GM18861 (cell line): ENCODE measurements around the gene GPR162.

ENCODE experiments used
- ATAC-seq: cut with Tn5 transposase; IDR thresholded peaks from one replicate; pipeline ENCODE4 v1.9.1; 2021; ENCODE audit not compliant: unreplicated experiment

GPR162 gene

DNA sequence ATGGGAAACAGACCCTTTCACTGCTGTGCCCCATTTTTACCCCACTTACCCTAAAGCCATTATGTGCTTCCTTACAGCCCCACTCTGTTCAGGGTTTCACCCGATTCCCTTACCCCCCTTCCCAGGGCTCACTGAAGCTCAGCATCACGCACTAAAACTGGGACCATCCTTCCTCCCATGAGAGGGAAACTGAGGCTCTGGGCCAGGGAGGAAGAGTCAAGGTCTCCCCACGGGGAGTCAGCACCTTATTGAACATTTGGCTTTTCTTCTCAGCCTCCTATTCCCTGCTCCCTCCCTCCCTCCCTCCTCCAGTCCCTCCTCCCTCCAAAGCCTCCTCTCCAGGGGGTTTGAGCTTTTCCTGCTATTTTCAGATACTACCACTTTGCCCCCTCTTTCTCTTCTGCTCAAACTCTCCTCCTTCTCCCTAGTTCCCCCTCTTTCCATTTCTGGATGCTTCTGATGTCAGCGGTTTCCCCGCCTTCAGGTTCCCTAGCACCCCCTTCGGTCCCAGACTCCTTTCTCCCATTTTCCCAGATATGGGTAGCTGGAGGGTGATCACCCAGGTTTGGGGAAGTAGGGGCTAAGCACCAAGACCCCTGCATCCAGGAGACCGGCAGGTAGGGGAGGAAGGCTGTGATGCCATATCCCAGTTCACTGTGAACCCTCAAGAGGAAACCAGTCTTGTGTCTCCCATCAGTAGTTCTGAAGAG, 960 bp downstream of the GPR162 start:
- no peak for ATAC-seq

GRCh38 chr12:6823182-6824084, 1.8 kb downstream of the GPR162 start:
- no peak for ATAC-seq

- ATAC-seq = no peak
These were observed 2.6 kb downstream of the GPR162 start for GRCh38 chr12:6824085-6824775.

GRCh38 chr12:6824901-6825381, 3.3 kb downstream of the GPR162 start:
- ATAC-seq = no peak

GRCh38 chr12:6825398-6826124, 3.9 kb downstream of the GPR162 start:
- no peak for ATAC-seq

DNA sequence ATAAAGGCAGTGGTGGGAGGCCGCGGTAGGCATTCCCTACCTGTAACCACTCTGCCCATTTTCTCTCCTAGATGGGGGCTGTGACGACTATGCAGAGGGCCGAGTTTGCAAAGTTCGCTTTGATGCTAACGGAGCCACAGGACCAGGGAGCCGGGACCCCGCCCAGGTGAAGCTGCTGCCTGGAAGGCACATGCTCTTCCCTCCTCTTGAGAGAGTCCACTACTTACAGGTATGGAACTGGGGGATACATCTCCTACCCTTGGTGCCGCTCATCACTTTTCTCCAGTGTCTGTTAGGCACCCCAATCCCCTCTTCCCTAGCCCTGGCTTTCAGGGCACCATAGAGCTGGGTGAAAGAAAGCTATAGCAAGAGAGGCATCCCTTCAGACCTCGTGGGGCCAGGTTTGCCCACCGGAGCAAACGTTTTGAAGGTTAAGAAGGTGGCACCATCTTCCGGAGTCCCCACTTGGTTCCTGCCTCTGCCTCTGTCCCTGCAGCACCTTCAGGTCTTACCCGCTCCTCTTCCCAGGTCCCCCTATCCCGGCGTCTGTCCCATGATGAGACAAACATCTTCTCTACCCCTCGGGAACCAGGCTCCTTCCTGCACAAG, 4.6 kb downstream of the GPR162 start:
- ATAC-seq = no peak

GRCh38 chr12:6826734-6827436, 5.3 kb downstream of the GPR162 start:
- no peak for ATAC-seq

- ATAC-seq = no peak
These were observed 5.9 kb downstream of the GPR162 start for GRCh38 chr12:6827437-6827911.

- ATAC-seq = no peak
These were observed 6.6 kb downstream of the GPR162 start, which contains the start of gene P3H3 for GRCh38 chr12:6827982-6828780. Gene P3H3, plus strand, starts transcription at chr12:6828407. Its CDS starts 34 bp downstream, at chr12:6828441.

GRCh38 chr12:6828781-6829535, 7.3 kb downstream of the GPR162 start:
- no peak for ATAC-seq

GRCh38 chr12:6829536-6830220, 8.1 kb downstream of the GPR162 start:
- no peak for ATAC-seq

- ATAC-seq = no peak
These were observed 8.8 kb downstream of the GPR162 start for GRCh38 chr12:6830286-6830890.

GRCh38 chr12:6830999-6831398, 9.4 kb downstream of the GPR162 start:
- ATAC-seq = no peak

DNA sequence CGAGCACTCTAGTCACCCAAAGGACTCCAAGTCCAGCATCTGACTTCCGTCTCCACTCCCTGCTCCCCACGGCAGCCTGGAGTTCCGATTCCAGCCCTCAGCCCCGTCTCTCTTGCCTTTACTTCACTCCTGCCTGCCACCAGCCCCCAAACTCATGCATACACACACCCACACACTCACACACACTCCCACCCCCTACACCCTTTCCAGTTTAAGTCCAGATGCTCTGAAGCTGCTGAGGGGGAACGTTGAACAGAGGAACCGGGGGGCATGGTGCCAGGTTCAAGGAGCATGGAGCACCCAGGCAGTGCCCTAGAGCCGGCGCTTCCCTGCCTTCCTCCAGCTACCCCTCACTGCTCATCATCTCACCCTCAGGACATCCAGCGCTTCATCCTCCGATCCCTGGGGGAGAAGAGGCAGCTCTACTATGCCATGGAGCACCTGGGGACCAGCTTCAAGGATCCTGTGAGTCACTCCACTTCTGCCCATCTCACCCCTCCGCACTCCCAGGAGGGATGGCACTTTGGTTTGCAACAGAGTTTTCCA, 9.9 kb downstream of the GPR162 start:
- ATAC-seq = no peak

DNA sequence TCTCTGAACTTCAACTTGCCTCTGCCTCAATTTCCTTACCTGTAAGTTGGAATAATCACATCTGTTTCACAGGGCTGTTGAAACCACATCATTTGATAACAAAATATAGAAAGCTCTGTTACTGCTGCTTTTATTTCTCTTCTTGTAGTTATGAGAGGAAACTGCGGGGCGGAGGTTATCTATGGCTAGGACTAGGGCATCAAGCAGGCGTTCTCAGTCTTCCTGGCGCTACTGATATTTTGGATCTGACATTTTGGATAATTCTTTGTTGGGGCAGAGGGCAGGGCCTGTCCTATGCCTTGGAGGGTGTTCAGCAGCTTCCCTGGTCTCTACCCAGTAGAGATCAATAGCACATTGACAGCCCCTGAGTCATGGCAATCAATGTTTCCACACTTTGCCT, 10.5 kb downstream of the GPR162 start:
- no peak for ATAC-seq

DNA sequence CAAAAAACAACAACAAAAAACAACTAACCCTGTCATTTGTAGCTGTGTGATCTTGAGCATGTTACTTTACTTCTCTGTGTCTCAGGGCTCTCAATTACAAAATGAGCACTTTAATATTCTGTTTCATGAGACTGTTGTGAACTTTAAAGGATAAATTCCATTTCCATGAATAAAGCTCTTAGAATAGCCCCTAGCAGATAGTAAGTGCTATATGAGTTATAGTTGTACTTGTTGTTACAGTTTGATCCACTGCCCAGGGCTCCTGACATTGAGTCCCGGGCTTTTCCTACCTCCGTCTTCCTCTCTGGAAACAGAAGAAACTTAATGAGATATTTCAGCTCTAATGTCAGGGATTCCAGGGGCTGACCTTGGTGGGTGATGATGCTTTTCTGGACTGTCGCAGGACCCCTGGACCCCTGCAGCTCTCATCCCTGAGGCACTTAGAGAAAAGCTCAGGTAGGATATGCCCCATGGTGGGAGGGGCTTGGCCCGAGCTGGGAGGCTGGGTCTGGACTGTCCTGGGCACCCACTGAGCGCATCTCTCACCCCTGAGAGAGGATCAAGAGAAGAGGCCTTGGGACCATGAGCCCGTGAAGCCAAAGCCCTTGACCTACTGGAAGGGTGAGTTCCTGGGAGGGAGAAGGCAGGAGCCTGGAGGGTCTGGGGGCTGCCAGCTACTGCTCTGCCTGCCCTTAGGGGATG, 11.7 kb downstream of the GPR162 start:
- ATAC-seq = no peak
